Hepatocyte (in vitro differentiated cells): Measurements from ENCODE around the gene PAX5. TPM values are rescaled to one million over a fixed set of nuclear protein-coding genes. Genes with fewer than 3 reads are reported as not detected.
A peak's percentile ranks its signal among the peaks of the same experiment; 100 is the strongest.

ENCODE experiments used
- DNase-seq: peaks from one replicate; pipeline ENCODE4 v3.0.0-alpha.2; 2016; ENCODE audit warnings: low spot score
- H2AFZ ChIP-seq: fragments of 200-600 bp; sonication (generic); 2 replicates; pipeline ENCODE4 v1.6.0; 2016; ENCODE audit warnings: antibody characterized with exemption, mild to moderate bottlenecking
- H3K27ac ChIP-seq: fragments of 200-600 bp; sonication (generic); 2 replicates; pipeline ENCODE4 v1.5.1; 2016; ENCODE audit warnings: mild to moderate bottlenecking
- H3K27me3 ChIP-seq: fragments of 200-600 bp; sonication (generic); 2 replicates; pipeline ENCODE4 v1.6.1; 2016
- H3K36me3 ChIP-seq: fragments of 200-600 bp; sonication (generic); replicated peaks from 2 replicates; pipeline ENCODE4 v1.5.1; 2016; ENCODE audit warnings: low read depth; ENCODE audit not compliant: insufficient read depth
- H3K4me1 ChIP-seq: fragments of 200-600 bp; sonication (generic); 2 replicates; pipeline ENCODE4 v1.5.1; 2016; ENCODE audit warnings: mild to moderate bottlenecking, moderate library complexity; ENCODE audit not compliant: insufficient read depth
- H3K4me2 ChIP-seq: fragments of 200-600 bp; sonication (generic); 2 replicates; pipeline ENCODE4 v1.6.0; 2016
- H3K4me3 ChIP-seq: fragments of 200-600 bp; sonication (generic); 2 replicates; pipeline ENCODE4 v1.5.1; 2016; ENCODE audit warnings: mild to moderate bottlenecking
- H3K79me2 ChIP-seq: fragments of 200-600 bp; sonication (generic); 2 replicates; pipeline ENCODE4 v1.6.0; 2017; ENCODE audit warnings: mild to moderate bottlenecking
- H3K9me2 ChIP-seq: fragments of 200-600 bp; sonication (generic); replicated peaks from 2 replicates; pipeline ENCODE4 v1.6.0; 2017; ENCODE audit warnings: mild to moderate bottlenecking; ENCODE audit not compliant: insufficient read depth
- H3K9me3 ChIP-seq: fragments of 200-600 bp; sonication (generic); 2 replicates; pipeline ENCODE4 v1.5.1; 2016; ENCODE audit warnings: low read depth, mild to moderate bottlenecking
- H4K20me1 ChIP-seq: fragments of 200-600 bp; sonication (generic); 2 replicates; pipeline ENCODE4 v1.6.0; 2016; ENCODE audit warnings: mild to moderate bottlenecking; ENCODE audit not compliant: insufficient read depth, poor library complexity, severe bottlenecking
- EZH2 ChIP-seq: fragments of 200-600 bp; sonication (generic); IDR thresholded peaks from 2 replicates; pipeline ENCODE4 v1.6.1; 2016; ENCODE audit warnings: antibody characterized with exemption, mild to moderate bottlenecking, borderline replicate concordance
- EZH2phosphoT487 ChIP-seq: fragments of 200-600 bp; sonication (generic); IDR thresholded peaks from one replicate; pipeline ENCODE4 v1.6.1; 2018; ENCODE audit warnings: antibody characterized with exemption, mild to moderate bottlenecking, low read depth, moderate library complexity; ENCODE audit not compliant: unreplicated experiment, severe bottlenecking
- WGBS: methylation state at CpG from one replicate; pipeline ENCODE4 v1.1.6; 2016; ENCODE audit warnings: low lambda C conversion rate; ENCODE audit errors: missing lambda C conversion rate; 5-methylcytosine and 5-hydroxymethylcytosine counted together
- polyA plus RNA-seq: library from polyadenylated mRNA; unstranded; fragments of >200 nt; fragmentation: Nextera tagmentation; extraction: Ambion mirVana; gene quantifications from 2 replicates; pipeline ENCODE4 v1.2.1, GENCODE V29; 2016
- total RNA-seq: library from RNA; depleted of rRNA; stranded (reverse); fragments of >200 nt; gene quantifications from 2 replicates; pipeline ENCODE4 v1.2.3, GENCODE V29; 2014
- TF ChIP-seq, protein P1 (sequence below): fragments of 200-600 bp; sonication (generic); IDR thresholded peaks from 2 replicates; pipeline ENCODE4 v1.5.1; 2016; ENCODE audit warnings: antibody characterized with exemption, mild to moderate bottlenecking; ENCODE audit not compliant: poor library complexity

Gene PAX5
- total and polyA plus RNA-seq, 2 experiments from 2014 or later: not detected

DNA sequence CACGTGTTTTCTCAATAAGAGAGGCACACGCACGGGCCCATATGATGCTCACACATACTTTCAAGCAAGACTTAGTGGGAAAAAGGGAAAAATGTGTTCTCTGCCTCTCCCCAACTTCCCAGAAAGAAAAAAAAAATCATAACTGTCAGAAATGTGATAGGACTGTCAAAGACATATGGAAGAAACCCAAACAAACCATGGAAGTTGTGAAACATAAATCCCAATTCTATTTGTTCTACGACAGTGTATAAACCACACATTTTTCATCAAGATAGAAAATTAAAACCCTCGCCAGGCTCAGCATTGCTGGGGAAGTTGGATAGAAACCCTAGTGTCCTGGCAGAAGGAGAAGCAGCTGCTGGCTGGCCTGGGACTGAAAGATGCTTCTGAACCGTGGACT is 211.9 kb downstream of the PAX5 start:
- no peak for DNase-seq
- Histone ChIP-seq H3K4me2 (no peak overlapping the region), H4K20me1 (no peaks in the 10 kb centered on the region), H3K4me3 (no peak overlapping the region), H3K9me3 (no peaks in the 10 kb centered on the region), H2AFZ (no peak overlapping the region), H3K9me2 (no peaks in the 10 kb centered on the region), H3K4me1 (peaks cover 3% of the 10 kb centered on the region), H3K27me3 (peaks cover 26% of the 10 kb centered on the region), H3K36me3 (no peaks in the 10 kb centered on the region), H3K27ac (no peak overlapping the region), H3K79me2 (no peaks in the 10 kb centered on the region)
- TF ChIP-seq EZH2phosphoT487: no peak
- TF ChIP-seq, protein P1, sequence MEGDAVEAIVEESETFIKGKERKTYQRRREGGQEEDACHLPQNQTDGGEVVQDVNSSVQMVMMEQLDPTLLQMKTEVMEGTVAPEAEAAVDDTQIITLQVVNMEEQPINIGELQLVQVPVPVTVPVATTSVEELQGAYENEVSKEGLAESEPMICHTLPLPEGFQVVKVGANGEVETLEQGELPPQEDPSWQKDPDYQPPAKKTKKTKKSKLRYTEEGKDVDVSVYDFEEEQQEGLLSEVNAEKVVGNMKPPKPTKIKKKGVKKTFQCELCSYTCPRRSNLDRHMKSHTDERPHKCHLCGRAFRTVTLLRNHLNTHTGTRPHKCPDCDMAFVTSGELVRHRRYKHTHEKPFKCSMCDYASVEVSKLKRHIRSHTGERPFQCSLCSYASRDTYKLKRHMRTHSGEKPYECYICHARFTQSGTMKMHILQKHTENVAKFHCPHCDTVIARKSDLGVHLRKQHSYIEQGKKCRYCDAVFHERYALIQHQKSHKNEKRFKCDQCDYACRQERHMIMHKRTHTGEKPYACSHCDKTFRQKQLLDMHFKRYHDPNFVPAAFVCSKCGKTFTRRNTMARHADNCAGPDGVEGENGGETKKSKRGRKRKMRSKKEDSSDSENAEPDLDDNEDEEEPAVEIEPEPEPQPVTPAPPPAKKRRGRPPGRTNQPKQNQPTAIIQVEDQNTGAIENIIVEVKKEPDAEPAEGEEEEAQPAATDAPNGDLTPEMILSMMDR: no peak
- TF ChIP-seq EZH2: no peak
- 81% methylated on average over 6 of the region's 6 CpGs for WGBS

DNA sequence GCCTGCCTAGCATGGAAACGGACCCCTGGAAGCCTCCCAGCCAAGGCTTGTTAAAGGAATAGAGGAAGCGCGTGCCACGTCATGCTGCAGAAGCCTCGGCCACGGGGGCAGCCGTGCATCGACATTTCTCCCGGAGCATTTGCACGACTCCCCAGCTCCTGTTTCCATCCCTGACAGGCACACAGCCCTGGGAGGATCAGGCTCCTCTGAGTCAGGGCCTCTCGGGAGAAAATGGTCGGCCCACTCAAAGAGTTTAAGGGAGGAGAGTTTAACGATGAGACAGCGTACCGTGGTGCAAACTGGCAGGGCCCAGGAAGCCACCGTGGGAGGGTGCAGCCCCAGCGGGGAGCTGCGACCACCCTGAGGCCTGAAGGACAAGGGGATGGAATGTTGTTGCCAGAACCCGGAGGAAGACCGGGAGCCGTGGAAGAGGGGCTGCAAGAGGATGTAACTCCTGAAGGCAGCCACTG is 213.6 kb downstream of the PAX5 start:
- Histone ChIP-seq H3K4me3 (no peak overlapping the region), H3K9me2 (no peaks in the 10 kb centered on the region), H3K27ac (no peak overlapping the region), H4K20me1 (no peaks in the 10 kb centered on the region), H3K36me3 (no peaks in the 10 kb centered on the region), H2AFZ (no peak overlapping the region), H3K27me3 (peaks cover 26% of the 10 kb centered on the region), H3K4me1 (peaks cover 3% of the 10 kb centered on the region), H3K9me3 (no peaks in the 10 kb centered on the region), H3K4me2 (no peak overlapping the region), H3K79me2 (no peaks in the 10 kb centered on the region)
- 80% methylated on average over 21 of the region's 21 CpGs for WGBS
- no peak for DNase-seq
- TF ChIP-seq EZH2: no peak
- TF ChIP-seq, protein P1: no peak
- TF ChIP-seq EZH2phosphoT487: no peak

GRCh38 chr9:36818965-36819870 is 214.8 kb downstream of the PAX5 start:
- Histone ChIP-seq H3K9me3 (no peaks in the 10 kb centered on the region), H3K79me2 (no peaks in the 10 kb centered on the region), H2AFZ (no peak overlapping the region), H3K27ac (no peak overlapping the region), H3K4me2 (peak overlapping the region; percentile 74), H3K4me1 (peaks cover 3% of the 10 kb centered on the region), H3K9me2 (no peaks in the 10 kb centered on the region), H3K4me3 (no peak overlapping the region), H3K27me3 (peaks cover 26% of the 10 kb centered on the region), H4K20me1 (no peaks in the 10 kb centered on the region), H3K36me3 (no peaks in the 10 kb centered on the region)
- TF ChIP-seq EZH2: no peak
- WGBS: 44% methylated on average over 34 of the region's 35 CpGs
- peak; percentile 32 for DNase-seq

DNA sequence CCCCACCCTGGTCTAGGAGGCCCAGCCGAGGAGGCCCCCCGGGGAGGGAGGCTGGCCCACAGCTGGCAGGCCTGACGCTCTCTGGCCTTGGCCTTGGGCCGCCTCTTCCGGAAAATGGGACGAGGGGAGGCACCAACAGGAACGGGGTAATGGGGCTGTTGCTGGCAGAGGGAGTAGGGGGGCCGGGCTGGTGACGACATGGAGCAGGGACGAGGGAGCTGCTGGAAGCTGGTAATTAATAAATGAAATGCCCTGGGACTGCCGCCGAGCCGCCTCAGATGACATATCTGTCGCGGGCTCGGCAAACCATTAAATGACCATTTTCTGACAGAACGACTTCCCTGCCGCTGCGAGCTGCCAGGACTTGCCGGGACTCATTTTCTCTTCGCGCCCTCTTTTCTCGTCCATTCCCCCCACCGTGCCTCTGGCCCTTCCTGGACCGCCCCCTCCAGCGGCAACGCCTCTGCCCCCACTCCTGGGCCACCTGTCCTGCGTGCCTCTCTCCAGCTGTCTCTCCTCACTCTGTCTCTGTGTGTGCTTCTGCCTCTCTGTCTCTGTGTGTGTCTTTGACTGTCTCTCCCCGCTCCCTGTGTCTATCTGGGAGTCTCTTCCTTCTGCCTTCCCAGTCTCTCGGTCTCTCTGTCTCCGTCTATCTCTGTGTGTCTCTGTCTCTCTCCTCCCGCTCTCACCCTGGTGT is 215.7 kb downstream of the PAX5 start:
- Histone ChIP-seq H3K4me1 (peaks cover 3% of the 10 kb centered on the region), H2AFZ (peak overlapping the region; percentile 49), H3K36me3 (no peaks in the 10 kb centered on the region), H3K4me2 (peak overlapping the region; percentile 74), H3K79me2 (no peaks in the 10 kb centered on the region), H3K9me3 (no peaks in the 10 kb centered on the region), H3K4me3 (no peak overlapping the region), H4K20me1 (no peaks in the 10 kb centered on the region), H3K27me3 (peaks cover 26% of the 10 kb centered on the region), H3K9me2 (no peaks in the 10 kb centered on the region), H3K27ac (no peak overlapping the region)
- 46% methylated on average over 29 of the region's 32 CpGs for WGBS
- no peak for DNase-seq
- no peak for TF ChIP-seq EZH2
- TF ChIP-seq EZH2phosphoT487: no peak
- TF ChIP-seq, protein P1: no peak
